Right forelimb (tissue), 1 donor: Measurements from ENCODE around the gene DEGS2.
"Not testable (repeated sequence)": the region's sequence is repeated elsewhere in the genome, so short reads cannot be mapped to it uniquely, and the experiment has no call there.

Experiments
- DNase-seq: peaks from one replicate; pipeline ENCODE4 v3.0.0-alpha.2; 2018

DEGS2 gene

DNA sequence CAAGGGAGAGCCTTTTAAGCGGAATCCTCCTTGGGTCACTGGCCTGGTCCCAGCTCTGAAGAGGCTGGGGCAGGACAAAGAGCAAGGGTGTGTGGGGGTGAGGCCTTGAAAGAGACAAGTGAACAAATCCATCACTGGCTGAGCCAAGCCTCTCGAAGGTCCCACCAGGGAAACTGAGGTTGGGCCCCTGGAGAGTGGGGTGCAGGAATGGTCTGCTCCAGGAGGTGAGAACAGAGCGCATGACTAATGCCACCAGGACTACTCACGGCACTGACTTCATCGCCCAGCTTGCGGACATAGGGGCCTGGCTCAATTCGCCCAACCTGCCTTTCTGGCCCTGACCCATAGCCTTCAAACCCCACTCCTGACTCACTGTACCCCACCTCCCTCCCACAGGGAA, 19.2 kb upstream of the DEGS2 start:
- DNase-seq: no peak

DNA sequence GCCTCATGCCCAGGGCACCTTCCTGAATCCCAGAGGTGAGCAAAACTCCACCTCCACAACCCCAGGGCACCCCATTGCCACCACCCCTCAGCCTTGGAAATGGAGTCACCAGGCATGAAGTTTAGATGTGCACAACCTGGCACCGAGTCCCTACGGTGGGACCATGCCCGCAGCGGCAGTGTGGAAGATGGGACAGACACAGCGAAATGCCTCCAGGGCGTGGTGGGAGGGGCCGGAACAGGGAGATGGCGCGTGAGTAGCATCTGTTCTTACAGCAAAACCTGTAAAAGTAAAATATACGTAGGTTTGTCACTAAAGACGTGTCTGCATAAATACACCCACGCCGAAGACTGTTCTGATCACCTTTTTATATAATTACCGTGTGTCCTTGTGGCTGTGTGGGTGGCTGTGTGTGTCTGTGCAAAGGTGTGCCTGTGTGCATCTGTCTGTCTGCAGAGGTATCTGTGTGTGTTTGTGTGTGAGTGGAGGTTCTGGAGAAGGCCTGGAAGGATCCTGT, 17.4 kb upstream of the DEGS2 start:
- DNase-seq: no peak

DNA sequence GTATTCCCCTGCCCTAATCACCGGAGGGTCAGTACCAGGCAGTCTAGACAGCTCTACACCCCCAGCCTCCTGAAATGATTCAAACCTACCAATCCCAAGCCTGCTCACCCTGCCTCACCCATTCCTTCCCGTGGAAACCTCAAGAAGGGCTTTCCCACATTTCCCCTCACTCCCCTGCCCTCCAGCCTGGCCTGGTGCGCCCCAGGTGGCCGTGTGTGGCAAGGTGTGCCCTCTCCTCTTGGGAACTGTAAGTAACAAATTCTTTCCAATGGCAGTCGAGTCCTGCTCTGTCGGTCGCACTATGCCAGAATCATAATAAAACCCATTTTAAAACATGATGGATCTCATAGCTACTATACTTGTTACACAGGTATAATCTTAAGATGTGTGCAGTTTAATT, 13.9 kb upstream of the DEGS2 start:
- no peak for DNase-seq

DNA sequence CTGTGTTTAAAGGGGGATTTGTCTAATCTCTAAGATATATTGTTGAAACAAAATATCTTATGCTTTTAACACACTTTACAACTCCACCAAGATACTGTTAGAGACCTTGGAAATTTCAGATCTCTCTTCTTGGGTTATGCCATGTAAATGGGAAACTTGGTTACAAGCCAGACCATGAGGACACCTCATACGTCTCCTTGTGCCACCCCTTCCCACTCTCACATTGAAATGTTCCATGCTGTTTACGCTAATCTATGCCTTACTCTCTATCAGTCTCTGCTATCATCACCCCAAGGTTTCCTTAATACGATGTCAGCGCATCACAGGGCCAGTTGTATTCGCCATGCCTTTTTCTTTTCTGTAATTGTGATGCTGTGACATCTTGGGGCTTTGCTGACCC, 13.4 kb upstream of the DEGS2 start:
- DNase-seq: no peak

DNA sequence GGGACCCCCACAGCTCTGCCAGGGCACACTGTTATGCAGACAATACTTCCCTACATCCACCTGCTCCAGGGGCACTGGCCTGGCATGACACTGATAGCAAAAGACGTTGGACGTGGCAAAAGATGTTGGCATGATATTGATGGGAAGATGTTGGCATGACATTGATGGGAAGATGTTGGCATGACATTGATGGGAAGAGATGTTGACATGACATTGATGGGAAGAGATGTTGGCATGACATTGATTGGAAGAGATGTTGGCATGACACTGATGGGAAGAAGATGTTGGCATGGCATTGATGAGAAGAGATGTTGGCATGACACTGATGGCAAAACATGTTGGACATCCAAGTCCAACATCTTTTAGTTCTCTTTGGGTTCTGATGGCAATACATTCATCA, 11.4 kb upstream of the DEGS2 start:
- DNase-seq: no peak

DNA sequence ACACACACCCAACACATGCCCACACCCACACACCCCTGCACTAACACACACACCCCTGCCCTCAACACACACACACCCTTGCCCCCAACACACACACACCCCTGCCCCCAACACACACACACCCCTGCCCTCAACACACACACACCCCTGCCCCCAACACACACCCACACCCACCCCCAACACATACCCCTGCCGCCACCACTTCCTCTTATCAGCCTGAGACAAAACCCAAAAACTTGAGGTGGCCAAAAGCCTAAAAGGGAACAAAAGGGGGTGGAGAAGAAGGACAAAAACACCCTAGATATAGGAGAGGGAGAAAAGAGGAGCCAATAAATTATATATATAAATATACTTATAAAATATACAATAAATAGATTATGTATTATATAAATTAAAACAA, 9.1 kb upstream of the DEGS2 start:
- no peak for DNase-seq

DNA sequence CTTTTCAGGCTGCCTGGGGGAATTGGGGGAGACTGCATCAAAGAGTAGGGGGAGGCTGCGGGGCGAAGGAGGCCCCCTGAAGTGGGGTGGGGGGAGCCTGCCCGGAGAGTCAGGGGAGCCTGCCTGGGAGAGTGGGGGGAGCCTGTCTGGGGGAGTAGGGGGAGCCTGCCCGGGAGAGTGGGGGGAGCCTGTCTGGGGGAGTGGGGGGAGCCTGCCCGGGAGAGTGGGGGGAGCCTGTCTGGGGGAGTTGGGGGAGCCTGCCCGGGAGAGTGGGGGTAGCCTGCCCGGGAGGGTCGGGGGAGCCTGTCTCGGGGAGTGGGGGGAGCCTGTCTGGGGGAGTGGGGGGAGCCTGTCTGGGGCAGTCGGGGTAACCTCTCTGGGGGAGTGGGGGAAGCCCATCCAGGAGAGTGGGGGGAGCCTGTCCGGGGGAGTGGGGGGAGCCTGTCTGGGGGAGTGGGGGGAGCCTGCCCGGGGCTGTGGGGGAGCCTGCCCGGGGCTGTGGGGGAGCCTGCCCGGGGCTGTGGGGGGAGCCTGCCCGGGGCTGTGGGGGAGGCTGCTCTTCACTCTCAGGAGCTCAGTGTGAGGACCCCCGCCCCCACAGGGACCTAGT, 6.5 kb upstream of the DEGS2 start:
- DNase-seq: no peak

DNA sequence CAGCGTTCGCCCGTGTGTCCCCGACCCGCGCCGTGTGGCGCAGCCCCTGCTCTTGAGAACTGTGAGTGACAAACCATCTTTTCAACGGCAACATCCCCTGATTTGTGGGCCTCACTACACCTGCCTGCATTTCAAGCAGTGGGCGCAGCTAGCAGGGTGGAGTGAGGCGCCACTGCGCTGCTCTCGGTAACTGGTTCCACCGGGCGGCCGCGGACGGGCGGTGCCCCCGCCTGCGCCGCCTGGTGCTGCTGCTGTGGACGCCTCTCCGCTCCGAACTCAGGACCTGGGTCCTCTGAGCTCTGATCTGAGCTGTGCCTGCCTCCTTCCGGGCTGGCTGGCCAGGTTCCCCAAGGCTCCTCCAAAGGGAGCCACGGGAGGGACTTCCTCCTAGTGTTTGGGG, 5.9 kb upstream of the DEGS2 start:
- no peak for DNase-seq

DNA sequence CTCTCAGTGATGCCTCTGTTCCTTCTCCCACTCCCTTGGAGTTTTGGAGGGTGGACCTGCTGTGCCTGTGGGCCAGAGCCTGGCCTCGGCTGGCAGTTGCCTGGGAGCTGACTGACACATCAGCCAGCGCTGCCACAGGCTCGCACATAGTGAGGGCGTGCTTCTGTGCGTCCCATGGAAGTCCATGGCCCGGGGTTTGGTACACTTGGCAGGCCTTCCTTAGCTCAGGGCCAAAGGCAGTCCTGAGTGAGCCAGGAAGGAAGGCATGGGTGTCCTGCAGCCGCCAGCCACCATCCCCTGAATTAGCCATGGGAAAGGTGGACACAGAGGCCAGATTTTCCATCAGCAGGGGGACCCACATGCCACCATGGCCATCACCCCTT, 1.1 kb upstream of the DEGS2 start:
- DNase-seq: no peak

DNA sequence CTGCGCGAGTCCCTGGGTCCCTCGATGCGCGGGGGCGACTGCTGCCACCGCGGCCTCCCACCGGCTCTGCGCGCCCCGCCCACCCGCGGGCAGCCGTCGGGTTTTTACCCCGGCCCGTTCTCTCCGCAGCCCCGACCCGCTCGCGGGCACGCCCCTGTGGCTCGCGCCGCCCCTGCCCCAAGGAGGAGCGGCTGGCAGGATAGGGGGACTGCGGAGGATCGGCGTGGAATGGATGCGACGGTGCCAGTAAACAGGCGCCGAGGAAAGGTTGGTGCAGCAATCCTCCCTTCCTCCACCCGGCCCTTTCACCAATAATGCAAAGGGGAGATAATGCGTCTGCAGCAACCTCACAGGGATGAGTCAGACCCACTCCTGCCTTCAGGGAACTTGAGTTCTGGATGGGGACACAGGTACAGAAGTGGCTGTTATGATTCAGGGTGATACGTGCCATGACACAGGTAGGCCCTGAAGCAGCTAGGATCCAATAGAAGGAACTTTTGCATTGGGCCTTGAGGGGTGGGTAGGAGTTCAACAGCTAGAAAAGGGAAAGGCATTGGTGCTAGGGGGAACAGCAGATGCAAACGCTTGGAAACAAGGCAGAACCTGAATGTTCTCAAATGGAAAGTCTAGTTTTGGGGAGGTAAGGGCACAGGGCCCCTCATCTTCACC, 554 bp upstream of the DEGS2 start:
- DNase-seq: no peak

DNA sequence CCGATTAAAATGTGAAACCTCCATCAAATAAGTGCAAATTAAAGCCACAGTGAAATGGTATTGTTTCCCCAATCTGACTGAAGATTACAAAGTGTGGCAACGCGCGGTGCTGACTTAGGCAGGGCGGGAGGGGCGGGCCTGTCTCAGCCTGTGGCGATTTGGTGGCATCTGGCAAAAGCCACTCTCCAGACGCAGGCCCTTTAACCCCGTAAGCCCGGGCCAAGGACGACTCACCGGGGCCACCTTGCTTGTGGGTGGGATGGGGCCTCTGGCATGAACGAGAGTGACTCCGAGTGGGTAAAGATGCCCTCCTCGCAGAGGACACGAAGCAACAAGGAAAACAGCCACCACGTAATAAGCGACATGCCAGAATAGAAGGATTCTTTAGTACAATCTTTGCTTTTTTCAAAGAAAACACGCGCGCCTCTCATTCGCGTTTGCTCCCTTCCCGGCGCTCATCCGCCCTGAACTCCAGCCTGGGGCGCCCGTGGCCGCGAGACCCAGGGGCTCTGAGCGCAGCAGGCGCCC, 815 bp downstream of the DEGS2 start:
- no peak for DNase-seq

DNA sequence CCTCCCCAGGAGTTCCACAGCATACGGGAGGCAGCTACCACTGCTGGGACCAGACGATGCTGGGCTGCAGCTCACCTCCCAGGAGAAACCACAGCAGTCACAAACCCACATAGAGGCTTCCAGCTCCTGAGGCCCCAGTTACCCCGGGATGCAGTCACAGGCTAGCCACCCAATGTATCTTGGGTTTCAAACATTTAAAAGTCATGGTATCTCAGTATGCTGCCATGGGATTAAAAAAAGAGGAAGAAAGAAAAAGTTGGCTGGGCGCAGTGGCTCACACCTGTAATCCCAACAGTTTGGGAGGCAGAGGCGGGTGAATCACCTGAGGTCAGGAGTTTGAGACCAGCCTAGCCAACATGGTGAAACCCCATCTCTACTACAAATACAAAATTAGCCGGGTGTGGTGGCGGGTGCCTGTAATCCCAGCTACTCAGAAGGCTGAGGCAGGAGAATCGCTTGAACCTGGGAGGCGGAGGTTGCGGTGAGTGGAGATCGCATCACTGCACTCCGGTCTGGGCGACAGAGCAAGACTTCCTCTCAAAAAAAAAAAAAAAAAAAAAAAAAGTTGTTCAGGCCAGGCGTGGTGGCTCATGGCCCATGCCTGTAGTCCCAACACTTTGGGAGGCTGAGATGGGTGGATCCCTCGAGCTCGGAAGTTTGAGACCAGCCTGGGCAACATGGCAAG, 1.8 kb downstream of the DEGS2 start:
- not testable (repeated sequence) for DNase-seq

DNA sequence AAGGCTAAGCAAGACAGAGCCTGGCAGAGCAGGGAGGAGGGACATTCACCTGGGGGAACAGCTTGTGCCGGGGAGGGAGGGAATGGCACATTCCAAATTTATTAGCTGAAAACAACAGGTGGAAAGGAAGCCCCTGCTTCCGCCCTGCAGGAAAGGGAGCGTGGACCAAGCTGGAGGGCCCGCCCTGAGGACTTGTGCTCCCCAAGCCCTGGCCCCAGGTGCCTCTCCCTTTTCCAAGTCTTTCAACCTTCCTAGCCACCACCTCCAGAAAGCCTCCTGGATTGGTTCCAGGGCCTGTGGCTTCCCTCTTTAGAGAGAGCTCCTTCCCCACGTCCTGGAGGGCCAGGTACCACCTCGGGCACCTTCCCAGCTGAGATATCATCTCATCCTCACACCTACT, 2.7 kb downstream of the DEGS2 start:
- no peak for DNase-seq

DNA sequence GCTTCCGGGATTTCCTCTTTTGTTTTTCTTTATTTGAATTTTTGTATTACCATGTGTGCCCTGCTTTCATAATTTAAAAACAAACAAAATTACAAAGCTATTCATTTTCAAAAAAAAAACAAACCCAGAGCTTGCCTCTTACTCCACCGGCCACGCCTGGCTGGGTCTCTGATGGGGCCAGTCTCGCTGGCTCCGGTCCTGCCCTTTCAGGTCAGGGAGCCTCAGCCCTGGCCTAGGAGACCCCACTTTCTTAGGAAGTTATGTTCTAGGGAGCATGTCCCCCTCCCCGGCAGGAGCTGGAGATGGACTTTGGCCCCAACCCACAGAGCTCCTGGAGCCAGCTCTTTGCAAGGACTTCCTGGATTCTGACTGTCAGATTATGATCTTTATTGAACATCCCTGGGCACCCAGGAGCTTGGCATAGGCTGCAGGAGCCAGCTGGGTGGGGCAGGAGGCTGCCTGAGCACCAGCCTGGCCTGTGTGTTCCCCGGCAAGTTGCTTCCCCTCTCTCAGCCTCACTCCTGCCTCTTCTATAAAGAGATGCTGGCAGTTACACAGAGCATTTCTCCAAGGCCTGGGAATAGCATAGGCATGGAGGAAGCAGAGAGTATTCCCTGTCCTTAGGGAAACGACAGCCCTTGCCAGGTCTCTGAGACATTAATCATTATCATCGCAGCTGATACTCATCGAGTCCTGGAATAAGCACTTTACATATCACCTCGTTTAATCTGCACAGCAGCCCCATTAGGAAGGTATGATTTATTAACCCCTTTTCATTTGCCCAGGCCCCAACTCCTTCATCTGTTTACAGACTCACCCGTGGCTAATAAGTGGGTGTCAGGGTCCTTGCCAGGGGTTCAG, 3.5 kb downstream of the DEGS2 start:
- DNase-seq: no peak

DNA sequence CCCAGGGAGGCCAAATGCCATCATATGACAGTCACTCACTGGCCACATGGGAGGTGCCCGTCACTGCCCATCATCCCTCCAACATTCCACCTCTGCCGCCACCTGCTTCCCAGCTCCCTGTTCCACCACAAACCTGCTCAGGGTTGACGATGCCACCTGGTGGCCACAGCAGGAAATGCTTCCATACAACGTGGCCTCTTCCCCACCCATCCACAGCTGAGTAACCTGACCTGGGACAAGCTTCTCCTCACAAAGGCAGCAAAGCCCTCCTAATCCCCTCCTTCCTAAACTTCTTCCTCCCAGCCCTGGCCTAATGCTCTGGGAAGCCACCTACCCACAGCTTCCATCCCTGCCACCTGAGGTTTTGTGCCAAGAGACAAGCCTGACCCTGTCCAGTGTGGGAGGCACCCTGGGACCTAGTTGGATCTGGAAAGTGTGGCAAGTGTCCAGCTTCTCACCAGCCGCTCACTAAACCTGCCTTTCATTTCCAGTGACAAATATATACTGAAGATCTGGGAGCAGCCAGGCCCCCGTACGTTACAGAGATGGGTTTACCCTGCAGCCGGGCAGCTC, 4.3 kb downstream of the DEGS2 start:
- no peak for DNase-seq

DNA sequence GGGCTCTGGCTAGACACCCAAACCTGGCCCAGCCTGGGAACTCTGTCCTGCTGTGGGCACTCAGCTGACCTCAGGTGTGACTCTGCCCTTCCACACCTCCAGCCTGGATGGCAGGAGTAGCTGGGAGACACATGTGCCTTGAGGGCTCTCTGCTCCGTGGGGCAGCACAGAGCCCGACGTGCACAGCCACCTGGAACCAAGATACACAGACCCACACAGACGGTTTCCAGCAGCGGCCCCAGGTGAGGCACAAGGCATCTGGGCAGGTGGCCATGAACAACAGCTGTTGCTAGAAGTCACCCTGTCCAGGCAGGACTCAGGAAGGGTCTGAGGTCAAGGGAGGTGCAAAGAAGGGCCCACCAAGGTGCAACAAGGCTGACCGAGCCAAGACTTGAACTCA, 5.9 kb downstream of the DEGS2 start:
- no peak for DNase-seq

DNA sequence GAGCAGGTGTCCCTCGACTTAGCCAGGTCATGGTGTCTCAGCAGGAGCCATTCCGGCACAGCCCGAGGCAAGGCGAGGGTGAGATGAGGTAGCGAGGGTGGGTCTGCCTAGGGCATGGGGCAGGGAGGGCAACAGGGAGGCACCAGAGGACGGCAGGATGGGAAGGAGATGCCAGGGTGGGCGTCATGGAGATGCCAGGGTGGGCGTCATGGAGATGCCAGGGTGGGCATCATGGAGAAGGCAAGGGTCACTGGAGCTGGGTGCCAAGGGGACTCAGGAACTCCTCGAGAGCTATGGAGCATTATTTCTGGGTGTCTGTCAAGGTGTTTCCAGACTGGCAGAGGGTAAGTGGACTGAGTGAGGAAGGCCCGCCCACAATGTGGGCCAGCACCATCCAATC, 7.4 kb downstream of the DEGS2 start:
- DNase-seq: no peak

DNA sequence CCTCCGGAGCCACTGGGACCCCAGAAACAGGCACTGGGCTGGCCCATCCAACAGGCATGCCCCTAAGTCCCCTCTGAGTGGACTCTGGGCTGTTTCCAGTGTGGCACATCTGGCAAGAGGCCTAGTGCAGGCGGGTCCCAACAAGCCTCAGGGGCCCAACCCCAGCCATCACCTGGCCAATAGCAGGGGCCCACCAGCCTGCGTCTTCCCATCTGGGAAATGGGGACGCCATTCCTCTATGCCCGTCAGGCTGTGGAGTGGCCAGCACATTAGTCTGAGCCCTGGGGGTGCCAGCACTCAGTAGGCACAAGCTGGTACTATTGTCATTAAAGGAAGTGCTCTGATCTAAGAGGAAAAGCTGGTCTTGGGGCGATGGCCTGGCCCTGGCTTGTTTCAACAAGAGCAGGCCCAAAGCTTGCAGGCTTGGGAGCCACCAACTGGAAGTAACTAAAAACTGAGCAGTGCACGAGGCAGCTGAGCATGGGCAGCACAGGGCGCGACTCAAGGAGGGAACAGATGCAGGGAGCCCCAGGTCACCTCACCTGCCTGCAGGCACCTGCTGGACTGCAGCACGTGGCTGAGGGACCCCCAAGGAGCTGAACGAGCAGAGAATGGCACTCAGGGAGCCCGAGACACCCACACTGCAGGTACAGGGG, 8.4 kb downstream of the DEGS2 start:
- no peak for DNase-seq

DNA sequence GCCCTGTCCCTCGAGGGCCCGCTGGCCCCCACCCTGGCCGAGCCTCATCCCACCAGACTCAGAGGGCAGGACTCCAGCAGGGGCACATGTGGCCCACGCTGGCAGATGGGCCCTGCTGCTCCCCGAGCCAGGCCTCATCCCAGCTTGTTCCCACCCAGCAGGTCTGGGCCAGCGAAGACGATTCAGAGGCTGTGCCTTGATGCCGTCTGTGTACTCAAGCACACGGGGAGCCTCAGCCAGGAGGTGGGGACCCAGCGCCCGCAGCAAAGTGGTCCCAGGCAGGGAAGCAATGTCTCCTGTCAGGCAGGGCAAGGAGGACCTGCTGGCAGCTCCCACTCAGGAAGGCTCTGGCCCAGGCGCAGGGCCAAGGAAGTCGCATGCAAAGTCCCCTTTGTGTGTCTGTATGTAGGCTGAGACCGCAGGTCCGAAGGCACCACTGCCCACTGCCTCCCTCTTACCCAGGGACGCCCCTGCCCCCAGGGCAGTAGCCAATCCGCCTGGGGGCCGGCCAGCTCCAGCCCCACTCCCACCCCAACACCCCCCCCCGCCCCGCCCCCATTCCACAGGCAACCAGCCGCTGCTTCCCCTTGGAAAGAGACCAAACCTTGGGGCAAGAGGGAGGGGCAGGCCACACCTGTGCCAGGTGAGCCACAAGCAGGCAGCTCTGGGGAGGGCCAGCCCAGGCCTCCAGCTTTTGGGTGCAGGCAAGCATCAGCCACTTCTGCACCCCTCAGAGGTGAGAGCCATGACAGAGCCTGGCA, 9.4 kb downstream of the DEGS2 start:
- no peak for DNase-seq

DNA sequence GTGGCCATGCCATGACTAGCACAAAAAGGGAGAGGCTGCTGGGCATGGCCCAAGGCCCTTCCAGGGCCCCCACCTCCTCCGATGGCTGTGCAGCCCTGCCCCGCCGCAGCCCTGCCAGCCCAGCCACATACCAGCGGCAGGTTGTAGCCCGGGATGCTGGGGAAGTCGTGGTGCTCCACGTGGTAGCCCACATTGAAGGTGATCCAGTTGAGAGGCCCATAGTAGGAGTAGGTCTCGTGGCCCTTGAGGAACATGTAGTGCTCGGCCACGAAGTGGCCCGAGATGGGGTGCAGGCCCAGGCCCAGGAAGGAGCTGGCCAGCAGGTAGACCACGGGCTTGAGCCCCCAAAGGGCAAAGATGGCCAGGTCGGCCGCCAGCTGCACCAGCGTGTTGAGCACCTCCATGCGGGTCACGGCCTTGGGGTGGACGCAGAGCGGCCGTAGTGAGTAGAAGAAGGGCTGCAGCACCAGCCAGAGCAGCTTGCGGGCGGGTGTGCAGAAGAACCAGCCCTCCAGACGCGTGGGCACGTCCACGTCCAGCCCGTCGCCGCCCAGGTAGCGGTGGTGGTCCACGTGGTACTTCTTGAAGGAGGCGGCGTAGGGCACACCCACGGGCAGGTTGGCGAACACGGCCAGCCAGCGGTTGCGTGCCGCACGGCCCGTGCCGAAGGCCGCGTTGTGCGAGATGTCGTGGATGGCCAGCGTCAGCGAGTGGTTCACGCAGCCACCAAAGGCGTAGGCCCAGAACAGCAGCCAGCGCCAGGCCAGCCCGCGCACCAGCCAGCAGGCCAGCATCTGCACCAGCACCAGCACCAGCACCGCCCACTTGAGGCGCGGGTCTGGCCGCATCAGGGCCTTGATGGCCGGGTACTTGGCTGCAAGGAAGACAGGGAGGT, 10.4 kb downstream of the DEGS2 start:
- no peak for DNase-seq
